Rectal smooth muscle tissue (tissue), 1 donor: Measurements from ENCODE around the gene OR52E2.

ENCODE experiments used
- H3K27ac ChIP-seq: one replicate; pipeline ENCODE4 v1.7.0; 2013; ENCODE audit warnings: low read depth, low read length, inconsistent platforms
- H3K27me3 ChIP-seq: one replicate; pipeline ENCODE4 v1.7.0; 2013; ENCODE audit warnings: low read length; ENCODE audit not compliant: control insufficient read depth, insufficient read depth
- H3K36me3 ChIP-seq: one replicate; pipeline ENCODE4 v1.7.0; 2013; ENCODE audit warnings: low read length; ENCODE audit not compliant: control insufficient read depth, insufficient read depth
- H3K4me1 ChIP-seq: one replicate; pipeline ENCODE4 v1.7.0; 2013; ENCODE audit warnings: low read length; ENCODE audit not compliant: control insufficient read depth, insufficient read depth
- H3K4me3 ChIP-seq: one replicate; pipeline ENCODE4 v1.7.0; 2013; ENCODE audit warnings: low read length
- H3K9ac ChIP-seq: one replicate; pipeline ENCODE4 v1.7.0; 2013; ENCODE audit warnings: low read length

Gene OR52E2

DNA sequence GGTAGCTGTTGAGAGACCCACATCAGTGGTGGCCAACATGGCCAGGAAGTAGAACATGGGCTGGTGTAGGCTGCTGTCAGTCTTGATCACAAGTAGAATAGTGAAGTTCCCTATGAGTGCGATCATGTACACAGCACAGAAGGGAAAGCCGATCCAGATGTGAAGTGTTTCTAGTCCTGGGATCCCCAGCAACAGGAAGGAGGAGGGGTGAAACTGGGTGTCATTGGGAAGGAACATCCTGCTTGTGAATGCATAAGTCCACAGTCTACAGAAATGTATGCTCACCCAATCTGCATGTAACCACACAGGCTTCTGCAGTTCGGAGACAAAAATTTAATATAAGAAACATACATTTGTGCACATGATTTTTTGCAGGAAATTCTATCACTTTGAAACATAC lies at the start of gene OR52E2:
TSS of gene OR52E2 (minus strand) at position 237 of the 400 bp plus-strand sequence. CDS start at position 237, 0 bp downstream.
- no peaks in the 10 kb centered on the region for H3K36me3 ChIP-seq
- H3K27ac ChIP-seq, result no peak within 1 kb of the TSS
- no peaks in the 10 kb centered on the region for H3K4me1 ChIP-seq
- no peak within 1 kb of the TSS for H3K9ac ChIP-seq
- H3K4me3 ChIP-seq, result no peak within 1 kb of the TSS
- H3K27me3 ChIP-seq, result no peaks in the 10 kb centered on the region

DNA sequence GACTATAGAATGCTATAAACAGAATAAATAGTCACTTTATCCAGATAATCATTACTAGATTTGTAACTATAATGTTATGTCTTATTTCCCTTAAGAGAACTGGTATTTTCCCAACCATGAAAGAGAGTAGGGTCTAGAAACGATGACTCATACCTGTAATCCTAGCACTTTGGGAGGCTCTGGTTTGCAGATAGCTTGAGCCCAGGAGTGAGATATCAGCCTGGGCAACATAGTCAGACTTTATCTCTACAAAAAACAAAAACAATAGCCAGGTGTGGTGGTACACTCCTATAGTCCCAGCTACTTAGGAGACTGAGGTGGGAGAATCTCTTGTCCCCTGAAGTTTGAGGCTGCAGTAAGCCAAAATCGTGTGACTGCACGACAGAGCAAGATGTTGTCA lies 47.9 kb upstream of the OR52E2 start:
- H3K36me3 ChIP-seq, result no peaks in the 10 kb centered on the region
- H3K9ac ChIP-seq, result no peak overlapping the region
- H3K4me1 ChIP-seq, result no peaks in the 10 kb centered on the region
- no peak overlapping the region for H3K4me3 ChIP-seq
- no peak overlapping the region for H3K27ac ChIP-seq
- no peaks in the 10 kb centered on the region for H3K27me3 ChIP-seq

DNA sequence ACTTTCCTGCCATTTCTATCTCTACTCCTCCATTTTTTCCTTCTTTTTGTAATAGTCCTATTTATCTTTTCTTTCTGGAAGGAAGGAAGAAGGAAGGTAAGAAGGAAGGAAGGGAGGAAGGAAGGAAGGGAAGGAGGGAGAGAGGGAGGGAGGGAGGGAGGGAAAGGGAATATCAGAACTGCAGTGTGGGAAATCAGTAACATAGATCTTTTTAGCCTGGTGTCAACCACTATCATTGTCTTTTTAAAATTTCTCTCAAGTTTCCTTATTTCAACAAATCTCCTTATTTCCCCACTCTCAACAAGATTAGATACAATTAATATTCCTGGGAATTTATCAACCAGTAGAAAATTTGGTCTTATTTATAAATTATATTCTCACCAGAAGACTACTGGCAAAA lies 43.6 kb upstream of the OR52E2 start:
- no peak overlapping the region for H3K27ac ChIP-seq
- no peak overlapping the region for H3K9ac ChIP-seq
- no peaks in the 10 kb centered on the region for H3K36me3 ChIP-seq
- no peak overlapping the region for H3K4me3 ChIP-seq
- no peaks in the 10 kb centered on the region for H3K4me1 ChIP-seq
- H3K27me3 ChIP-seq, result no peaks in the 10 kb centered on the region

- Histone ChIP-seq H3K4me1 (no peaks in the 10 kb centered on the region), H3K4me3 (no peak overlapping the region)
These were observed 42.8 kb upstream of the OR52E2 start for GRCh38 chr11:5102246-5102645.

DNA sequence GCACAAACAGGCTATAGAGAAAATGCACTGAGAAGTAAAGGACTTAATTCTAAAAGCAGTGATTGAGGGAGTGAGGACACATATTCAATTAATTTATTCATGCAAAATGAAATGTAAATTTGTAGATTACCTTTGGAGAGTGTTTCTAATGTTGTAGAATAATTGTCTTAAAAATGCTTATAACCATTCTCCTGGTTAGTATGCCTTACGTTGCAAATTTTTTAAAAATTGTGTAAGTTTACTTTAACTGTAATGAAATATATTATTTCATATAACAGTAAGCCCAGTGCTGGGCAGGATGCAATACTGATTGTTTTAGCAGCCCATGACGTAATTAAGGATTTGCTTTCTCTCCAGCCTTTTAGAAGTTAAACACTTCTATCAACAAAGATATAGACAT lies 36.6 kb upstream of the OR52E2 start:
- no peaks in the 10 kb centered on the region for H3K36me3 ChIP-seq
- no peaks in the 10 kb centered on the region for H3K27me3 ChIP-seq
- H3K27ac ChIP-seq, result no peak overlapping the region
- H3K9ac ChIP-seq, result no peak overlapping the region
- no peaks in the 10 kb centered on the region for H3K4me1 ChIP-seq
- H3K4me3 ChIP-seq, result no peak overlapping the region

More at GRCh38 chr11:5102246-5102645, 42.8 kb upstream of the OR52E2 start:
- Histone ChIP-seq H3K27me3 (no peaks in the 10 kb centered on the region), H3K9ac (no peak overlapping the region), H3K27ac (no peak overlapping the region), H3K36me3 (no peaks in the 10 kb centered on the region)

DNA sequence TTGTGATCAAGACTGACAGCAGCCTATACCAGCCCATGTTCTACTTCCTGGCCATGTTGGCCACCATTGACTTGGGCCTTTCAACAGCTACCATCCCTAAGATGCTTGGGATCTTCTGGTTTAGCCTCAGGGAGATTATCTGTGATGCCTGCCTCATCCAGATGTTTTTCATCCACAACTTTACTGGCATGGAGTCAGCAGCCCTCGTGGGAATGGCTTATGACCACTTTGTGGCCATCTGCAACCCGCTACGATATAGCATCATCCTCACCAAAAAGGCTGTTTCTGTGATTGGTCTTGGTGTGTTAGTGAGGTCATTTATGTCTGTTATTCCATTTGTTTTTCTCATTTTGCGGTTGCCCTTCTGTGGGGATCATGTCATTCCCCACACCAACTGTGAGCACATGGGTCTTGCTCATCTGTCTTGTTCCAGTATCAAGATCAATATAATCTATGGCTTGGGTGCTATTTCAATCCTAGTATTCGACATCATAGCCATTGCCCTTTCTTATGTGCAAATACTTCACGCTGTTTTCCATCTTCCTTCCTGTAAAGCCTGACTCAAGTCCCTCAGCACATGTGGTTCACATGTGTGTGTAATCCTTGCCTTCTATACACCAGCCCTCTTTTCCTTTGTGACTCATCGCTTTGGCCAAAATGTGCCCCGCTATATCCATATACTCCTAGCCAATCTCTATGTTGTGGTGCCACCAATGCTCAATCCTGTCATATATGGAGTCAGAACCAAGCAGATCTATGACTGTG lies 33.6 kb upstream of the OR52E2 start:
- Histone ChIP-seq H3K27ac (no peak overlapping the region), H3K27me3 (no peaks in the 10 kb centered on the region), H3K36me3 (no peaks in the 10 kb centered on the region), H3K9ac (no peak overlapping the region), H3K4me1 (no peaks in the 10 kb centered on the region), H3K4me3 (no peak overlapping the region)

GRCh38 chr11:5090668-5091067 lies 31.2 kb upstream of the OR52E2 start:
- no peak overlapping the region for H3K27ac ChIP-seq
- H3K4me1 ChIP-seq, result no peaks in the 10 kb centered on the region
- no peak overlapping the region for H3K4me3 ChIP-seq
- H3K27me3 ChIP-seq, result no peaks in the 10 kb centered on the region
- H3K36me3 ChIP-seq, result no peaks in the 10 kb centered on the region
- no peak overlapping the region for H3K9ac ChIP-seq

GRCh38 chr11:5088556-5088955 lies 29.1 kb upstream of the OR52E2 start:
- Histone ChIP-seq H3K9ac (no peak overlapping the region), H3K4me1 (no peaks in the 10 kb centered on the region), H3K27ac (no peak overlapping the region), H3K27me3 (no peaks in the 10 kb centered on the region), H3K4me3 (no peak overlapping the region), H3K36me3 (no peaks in the 10 kb centered on the region)

DNA sequence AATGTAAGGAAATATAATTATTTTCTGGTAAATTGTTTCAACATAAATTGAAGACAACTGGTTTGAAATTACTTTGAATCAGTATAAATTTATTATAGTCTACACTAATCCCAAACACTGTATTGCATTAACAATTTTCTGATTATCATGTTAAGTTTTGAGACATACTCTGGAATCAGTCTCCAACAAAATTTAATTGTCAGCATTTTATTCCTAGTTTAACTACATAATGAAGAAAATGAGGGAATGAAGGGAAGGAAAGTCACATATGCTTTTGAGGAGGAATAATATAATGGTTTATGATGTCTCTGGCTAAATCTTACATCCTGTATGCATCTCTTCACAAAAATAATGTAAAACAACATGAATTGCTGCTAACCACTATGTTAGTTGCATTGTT lies 24.2 kb upstream of the OR52E2 start:
- H3K4me1 ChIP-seq, result no peaks in the 10 kb centered on the region
- no peak overlapping the region for H3K4me3 ChIP-seq
- no peak overlapping the region for H3K27ac ChIP-seq
- no peak overlapping the region for H3K9ac ChIP-seq
- H3K36me3 ChIP-seq, result no peaks in the 10 kb centered on the region
- no peaks in the 10 kb centered on the region for H3K27me3 ChIP-seq

DNA sequence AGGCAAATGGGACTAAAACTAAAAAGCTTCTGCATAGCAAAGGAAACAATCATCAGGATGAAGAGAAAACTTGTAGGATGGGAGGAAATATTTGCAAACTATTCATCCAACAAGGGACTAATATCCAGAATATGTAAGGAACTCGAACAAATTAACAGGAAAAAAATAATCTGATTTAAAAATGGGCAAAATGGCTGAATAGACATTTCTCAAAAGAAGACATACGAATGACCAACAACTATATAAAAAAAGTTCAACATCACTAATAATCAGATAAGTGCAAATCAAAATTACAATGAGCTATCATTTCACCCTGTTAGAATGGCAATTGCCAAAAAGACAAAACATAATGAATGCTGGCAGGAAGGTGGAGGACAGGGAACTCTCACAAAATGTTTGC lies 22.0 kb upstream of the OR52E2 start:
- Histone ChIP-seq H3K36me3 (no peaks in the 10 kb centered on the region), H3K4me3 (no peak overlapping the region), H3K9ac (no peak overlapping the region), H3K27ac (no peak overlapping the region), H3K4me1 (no peaks in the 10 kb centered on the region), H3K27me3 (no peaks in the 10 kb centered on the region)

- Histone ChIP-seq H3K36me3 (no peaks in the 10 kb centered on the region), H3K27me3 (no peaks in the 10 kb centered on the region), H3K9ac (no peak overlapping the region), H3K4me1 (no peaks in the 10 kb centered on the region), H3K4me3 (no peak overlapping the region), H3K27ac (no peak overlapping the region)
These were observed 12.4 kb upstream of the OR52E2 start for GRCh38 chr11:5071799-5072198.

- no peak within 1 kb of the TSS for H3K4me3 ChIP-seq
These were observed 9.8 kb upstream of the OR52E2 start, which contains the start of gene OR52E1 for GRCh38 chr11:5069272-5069671. TSS of gene OR52E1 (plus strand) at chr11:5069572.

GRCh38 chr11:5065027-5065426 lies 5.6 kb upstream of the OR52E2 start:
- Histone ChIP-seq H3K27me3 (no peaks in the 10 kb centered on the region), H3K4me3 (no peak overlapping the region), H3K36me3 (no peaks in the 10 kb centered on the region), H3K9ac (no peak overlapping the region), H3K4me1 (no peaks in the 10 kb centered on the region), H3K27ac (no peak overlapping the region)

More at GRCh38 chr11:5069272-5069671, 9.8 kb upstream of the OR52E2 start, which contains the start of gene OR52E1:
- Histone ChIP-seq H3K4me1 (no peaks in the 10 kb centered on the region), H3K27me3 (no peaks in the 10 kb centered on the region), H3K9ac (no peak within 1 kb of the TSS), H3K36me3 (no peaks in the 10 kb centered on the region), H3K27ac (no peak within 1 kb of the TSS)
